ENCODE measurements around the gene KIF25.

- TF ChIP-seq CTCF (conservative IDR thresholded peaks at IDR 0.05; ENCODE audit: low read depth, low read length) (no peak), EZH2 (IDR thresholded peaks at IDR 0.05; ENCODE audit: borderline replicate concordance, low read depth, low read length, poor library complexity, severe bottlenecking) (no peak)
Observed at GRCh38 chr6:168083514-168083885, 86.0 kb downstream of the KIF25 start.
